CD4-positive, alpha-beta T cell treated with Interleukin-6 for 4 hours (primary cell): ENCODE measurements around the gene UBE2D3.
"Not testable (repeated sequence)": the region's sequence is repeated elsewhere in the genome, so short reads cannot be mapped to it uniquely, and the experiment has no call there.

Experiments
- DNase-seq: peaks from one replicate; pipeline ENCODE4 v3.0.0-alpha.2; 2020; ENCODE audit warnings: mixed read lengths

UBE2D3 gene

DNA sequence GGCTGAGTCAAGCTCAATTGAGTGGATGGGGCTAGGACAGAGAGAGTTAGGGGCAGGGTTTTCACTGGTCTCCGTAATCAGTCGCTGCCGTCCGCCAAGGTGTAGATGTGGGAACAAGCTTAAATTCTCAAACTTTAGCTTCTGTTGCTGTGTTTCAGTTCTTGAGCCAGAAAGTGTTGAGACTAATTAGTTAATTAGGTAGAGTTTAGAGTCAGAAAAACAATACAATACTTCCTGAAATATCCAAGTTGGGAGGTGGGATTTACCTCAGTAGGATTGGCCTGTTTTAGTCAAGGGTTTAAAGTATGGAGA, 1.1 kb upstream of the UBE2D3 start:
- DNase-seq: no peak

DNA sequence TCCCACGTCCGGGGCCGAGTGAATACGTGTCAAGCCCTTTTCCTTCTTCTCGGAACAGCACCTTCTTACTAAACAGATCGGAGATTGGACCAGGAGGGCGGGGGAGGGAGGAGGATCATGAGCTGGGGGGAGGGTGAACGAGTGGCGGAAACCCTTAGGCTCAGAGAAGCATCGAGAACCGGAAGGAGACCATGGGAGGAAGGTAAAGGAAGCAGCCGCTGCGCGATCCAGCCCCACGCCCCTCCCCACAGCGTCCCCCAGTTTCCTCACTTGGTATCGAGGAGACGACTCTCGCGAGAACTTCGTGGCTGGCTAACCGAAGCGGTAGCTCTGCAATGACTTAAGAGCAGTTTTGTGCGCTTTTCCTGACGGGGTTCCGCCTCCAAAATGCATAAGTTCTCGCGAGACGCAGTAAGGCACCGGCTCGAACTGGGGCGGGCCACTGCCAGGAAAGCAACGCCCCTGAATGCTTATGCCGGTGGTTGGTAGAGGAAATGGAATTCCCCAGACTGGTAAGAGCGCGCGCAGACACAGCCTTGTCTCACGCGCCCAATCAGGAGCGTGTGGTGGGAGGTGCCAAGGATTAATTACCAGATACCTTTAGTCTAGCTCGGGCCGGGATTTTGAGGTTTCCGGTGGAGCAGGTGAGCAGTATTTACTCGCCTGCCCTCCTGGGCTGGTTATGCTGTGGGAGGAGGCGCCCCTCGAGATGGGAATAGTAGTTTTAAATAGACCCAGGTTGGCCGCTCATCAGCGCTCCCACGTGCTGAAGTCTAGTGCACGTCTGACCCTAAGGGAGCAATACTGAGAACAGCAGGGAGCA, 534 bp upstream of the UBE2D3 start:
- DNase-seq: peak; percentile 99

DNA sequence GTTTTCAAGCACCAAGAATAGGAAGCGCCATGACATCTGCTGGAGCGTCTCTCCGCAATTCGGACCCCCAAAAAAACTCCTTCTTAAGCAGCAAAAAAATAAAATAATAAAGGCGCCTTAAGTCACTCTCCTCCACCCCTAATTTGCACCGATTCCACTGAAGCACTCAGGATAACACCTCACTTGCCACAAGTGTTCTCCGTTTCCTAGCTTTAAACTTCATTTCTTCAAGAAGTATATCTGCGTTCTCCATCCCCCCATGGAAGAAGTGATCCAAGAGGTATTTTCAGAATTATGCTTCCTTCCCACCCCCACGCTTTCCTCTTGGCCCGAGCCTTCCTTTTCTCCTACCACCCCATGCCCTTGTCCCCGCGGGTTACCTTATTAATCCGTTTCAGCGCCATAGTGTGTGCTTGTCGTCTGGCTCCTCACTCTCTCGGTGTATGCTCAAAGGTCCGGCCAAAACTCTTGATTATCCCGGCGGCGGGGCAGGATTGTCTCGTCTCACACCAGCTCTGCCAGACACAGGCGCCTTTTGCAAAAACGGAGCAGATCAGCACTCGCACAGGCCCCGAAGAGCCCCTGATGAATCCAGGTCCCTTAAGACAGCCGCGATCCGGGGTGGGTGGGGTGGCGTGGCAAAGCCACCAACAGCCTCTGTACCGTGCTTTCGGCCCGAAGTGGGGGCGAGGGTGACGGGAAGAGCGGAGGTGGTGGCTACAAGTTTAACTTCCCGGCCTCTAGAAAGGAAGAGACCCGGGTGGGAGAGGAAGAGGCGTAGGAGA, 1.1 kb downstream of the UBE2D3 start:
- DNase-seq: no peak

DNA sequence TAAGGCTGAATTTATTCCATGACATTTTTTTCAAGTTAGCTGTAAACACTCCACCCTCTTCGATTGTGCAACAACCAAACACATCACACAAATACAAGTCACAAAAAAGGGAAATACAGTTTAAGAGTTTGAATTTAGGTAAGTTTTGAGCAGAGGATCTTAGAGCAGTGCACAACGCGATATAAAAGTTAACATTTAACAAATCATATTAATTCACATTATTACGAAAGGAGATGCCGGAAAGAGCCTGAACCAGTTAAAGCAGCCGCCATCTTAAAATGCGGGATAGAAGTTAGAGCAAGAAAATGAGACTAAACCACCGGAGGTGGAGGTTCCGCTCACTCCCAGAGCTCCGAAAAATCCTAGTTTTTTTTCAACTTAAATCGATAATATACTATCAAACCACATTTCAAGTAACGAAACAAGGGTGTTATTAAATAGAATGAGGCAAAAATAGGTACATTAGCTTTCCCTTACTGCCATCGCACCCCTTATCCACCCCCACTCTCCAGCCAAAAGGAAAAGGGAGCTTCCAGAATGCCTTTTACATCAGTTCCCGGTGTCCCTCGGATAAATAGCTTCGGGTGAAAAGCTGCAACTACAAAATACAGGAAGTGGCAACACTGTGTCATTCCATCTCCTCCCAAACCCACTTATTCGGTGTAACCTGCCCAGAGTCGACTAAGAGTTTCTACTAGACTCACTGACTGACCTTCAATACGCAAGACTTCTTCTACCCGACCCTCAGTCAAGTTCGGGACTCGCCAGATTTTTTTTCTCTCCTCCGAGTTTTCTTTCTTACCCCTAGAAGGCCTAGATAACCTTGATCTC, 1.9 kb downstream of the UBE2D3 start:
- peak; percentile 17 for DNase-seq

DNA sequence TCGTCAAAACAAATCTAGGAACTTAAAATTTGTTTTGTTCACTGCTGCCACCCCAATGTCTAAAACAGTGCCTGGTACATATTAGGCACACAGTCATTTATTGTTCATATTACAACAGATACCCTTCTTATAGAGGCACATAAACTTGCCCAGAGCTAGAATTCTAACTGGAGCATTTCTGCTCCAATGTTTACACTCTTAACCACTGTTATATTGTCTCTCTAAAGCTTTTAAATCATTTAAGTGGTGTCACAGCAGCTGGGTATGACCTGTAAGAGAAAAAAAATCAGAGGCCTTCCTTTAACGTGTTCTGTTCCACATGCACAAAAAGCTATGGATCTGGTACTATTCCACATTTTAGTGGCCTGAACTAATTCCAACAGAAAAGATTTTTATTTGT, 3.0 kb downstream of the UBE2D3 start:
- no peak for DNase-seq

DNA sequence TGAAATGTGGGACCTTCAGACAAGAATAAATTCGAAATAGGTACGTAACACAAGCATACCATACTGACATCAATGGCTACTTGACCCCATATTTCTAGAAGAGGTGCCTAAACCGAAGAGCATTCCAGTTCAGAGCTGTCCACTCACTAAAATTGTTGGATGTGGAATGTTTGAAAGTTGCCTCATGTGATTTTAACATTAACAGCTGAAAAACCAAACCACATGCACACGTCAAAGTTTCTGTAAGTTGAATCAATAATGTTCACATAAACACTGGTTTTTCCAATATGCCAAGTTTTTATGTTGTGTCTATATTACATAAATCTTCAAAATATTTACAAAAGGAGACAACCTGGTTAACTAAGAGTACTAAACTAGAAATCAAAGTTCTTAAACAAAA, 3.5 kb downstream of the UBE2D3 start:
- no peak for DNase-seq

DNA sequence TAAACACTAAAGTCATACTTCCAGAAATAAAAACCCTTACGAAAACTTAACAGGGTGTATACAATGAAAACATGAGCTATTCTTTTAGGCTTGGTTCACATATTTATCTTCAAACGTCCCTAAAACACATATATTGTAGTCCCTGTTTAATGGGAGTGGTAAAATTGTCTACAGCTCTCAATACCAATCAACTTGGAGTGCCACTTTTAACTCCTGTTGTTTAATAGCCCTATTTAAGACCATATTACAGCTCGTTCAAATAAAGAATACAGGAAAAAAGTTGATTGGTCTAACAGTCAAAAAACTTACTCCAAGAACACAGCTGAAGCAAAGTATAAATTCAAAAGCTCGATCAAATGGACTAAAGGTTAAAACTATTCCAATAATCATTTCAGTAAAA, 3.9 kb downstream of the UBE2D3 start:
- no peak for DNase-seq

DNA sequence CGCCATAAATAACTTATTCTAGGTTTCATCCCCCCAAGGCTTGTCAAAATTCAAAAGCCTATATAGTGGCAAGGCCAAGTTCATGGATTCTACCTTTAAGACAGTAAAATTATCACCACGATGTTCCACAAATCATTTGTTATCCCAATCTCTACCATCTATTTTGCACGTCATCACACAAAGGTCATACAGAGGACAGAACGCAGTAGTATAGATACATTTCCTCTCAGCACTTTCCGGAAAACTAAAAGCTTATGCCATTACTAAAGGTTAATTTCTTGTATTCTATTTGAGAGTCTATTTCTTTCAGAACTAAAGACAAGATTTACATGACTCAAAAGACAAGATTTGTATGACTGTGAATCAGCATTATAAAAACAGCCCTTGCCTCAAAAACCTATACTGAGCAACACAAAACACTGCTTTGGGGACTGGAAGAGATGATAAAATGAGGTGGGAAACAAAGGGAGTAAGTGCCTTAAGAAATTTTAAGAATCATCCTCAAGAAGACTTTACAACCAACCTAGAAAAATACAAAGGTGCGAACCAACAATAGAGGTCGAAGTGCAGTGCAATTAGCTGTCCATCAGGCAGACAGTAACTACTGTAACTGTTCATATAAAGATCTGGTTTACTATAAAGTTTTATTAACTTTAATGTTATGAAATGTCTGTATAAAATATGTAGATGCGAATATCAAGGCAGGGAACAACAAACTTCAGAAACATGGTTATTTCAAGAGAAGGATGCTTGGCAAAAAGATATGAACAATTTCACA, 7.6 kb downstream of the UBE2D3 start:
- DNase-seq: peak; percentile 15

DNA sequence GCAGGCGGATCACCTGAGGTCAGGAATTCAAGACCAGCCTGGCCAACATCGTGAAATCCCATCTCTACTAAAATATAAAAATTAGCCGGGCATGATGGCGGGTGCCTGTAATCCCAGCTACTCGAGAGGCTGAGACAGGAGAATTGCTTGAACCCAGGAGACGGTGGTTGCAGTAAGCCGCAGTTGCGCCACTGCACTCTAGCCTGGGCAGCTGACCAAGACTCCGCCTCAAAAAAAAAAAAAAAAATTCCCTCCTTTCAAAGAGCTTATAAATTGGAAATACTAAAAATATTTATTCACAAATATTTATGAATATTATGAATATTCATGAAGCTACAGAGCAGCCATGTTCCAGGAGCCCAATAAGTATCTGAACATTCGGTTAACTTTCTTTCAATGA, 8.3 kb downstream of the UBE2D3 start:
- DNase-seq: not testable (repeated sequence)

DNA sequence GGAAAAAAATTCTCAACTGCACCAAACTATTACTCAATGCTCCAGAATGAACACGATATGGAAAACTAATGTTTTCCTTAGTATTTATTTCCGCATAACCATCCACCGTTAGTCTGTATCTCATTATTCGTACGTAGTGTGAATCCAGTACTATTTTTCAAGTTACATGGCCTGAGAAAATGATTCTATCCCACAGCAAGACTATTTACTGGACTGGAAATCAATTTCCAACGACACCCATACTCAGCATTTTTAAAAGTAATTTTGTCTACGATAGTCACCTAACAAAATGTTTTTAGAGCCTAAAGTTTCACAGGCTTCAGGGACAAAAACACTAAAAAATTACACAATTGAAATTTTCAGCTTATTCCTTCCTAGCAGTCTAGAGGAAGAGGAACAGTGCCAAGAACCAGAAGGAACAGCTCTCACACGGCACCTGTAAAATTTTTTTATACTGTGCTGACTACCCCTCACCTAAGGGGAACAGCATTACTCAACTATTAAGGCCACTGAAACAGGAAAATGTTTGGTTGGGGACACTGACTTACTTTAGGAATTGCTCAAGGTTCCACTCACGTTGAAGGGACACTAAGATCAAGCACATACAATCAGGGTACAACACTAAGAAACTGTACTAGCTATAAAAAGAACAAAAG, 9.6 kb downstream of the UBE2D3 start:
- no peak for DNase-seq

DNA sequence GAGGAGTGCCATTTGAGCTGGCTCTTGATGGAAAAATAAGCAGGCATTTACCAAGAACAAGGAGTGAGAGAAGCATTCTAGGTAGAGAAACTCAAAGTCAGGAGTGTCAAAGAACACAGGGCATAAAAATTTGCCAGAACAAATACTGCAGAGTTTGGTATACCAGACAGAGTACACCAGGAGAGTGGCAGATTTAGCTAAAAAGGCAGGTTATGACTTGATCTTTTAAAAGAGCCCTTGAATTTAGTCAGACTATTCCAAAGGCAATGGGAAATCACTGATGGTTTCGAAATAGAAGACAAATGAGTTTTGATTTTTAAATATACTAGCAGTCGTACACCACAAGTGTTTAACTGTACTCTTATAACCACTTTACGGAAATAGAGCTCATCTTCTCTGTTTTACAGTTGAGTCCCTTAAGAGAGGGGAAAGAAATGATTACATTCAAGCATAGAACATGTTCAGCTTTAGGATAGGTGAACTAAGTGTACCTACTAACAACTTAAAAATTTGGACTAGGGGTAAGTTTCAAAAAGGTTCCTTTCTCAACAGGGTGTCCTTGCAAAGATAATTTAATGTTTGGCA, 10.2 kb downstream of the UBE2D3 start:
- DNase-seq: no peak

DNA sequence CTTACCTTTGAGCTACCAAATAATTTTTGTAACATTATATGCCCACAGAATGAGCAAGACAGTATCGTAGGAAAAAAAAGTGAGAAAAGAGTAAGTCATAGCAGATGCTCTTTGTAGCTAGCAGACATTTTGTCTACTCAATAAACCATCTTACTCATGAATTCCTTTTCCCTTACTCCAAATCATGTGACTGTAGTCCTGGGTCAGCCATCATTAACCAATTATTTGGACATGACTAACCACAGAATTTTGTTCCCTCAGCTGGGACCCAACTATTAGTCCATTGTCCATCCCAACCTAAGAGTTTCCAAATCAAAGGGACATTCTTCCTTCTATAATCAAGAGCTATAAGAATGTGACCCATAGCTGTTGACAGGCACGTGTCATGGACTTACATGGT, 11.4 kb downstream of the UBE2D3 start:
- DNase-seq: no peak

DNA sequence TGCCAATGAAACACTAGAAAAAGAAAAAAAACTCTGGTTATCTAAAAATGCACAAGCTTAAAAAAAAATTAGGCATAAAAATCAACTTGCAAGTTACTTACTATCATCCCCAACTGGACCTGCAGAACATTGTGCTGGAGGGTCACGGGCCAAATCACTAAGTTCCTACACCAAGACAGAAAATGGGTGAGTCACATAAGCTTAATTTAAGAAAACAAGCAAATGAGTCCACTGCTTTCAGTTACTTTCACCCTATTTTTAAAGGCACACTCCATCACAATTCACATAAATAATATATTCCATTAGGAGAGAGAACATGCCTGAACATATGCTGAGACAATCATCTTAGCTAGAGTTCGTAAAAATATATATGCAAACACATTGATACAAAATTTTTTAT, 17.7 kb downstream of the UBE2D3 start:
- DNase-seq: no peak

DNA sequence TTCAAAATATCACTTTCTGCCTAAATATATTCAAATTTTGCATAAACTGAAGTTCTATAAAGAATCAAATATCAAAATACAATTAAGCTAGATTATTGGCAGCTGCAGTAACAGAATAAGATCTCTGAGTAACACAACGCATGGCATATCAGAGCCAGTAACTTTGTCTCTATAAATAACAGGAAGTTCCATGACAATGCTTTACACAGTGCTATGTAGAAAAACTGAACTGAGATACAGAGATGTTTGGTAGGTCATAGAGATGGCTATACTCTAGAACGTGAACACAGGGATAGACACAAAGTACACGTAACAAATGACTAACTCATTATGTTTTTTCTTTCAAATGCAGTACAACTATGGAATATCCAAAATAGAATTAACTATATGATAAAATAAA, 18.2 kb downstream of the UBE2D3 start:
- DNase-seq: no peak

DNA sequence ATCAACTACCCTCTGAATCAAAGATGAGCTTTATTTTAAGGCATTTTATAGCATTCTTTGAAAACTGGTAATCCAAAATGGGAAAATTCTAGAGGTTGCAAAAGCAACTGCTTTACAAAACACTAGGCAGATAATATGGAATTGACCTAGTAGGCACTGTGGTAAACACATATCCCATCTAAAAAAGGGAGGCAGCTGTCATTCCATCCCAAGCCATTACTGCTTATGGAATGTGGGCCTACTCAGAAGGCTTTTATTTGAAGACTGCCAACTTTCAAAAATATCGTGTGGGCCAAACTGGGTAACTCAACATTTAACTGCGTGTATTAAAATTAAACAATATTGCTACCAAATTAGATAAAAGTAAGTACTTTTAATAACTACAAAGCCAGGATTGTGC, 19.3 kb downstream of the UBE2D3 start:
- DNase-seq: no peak

DNA sequence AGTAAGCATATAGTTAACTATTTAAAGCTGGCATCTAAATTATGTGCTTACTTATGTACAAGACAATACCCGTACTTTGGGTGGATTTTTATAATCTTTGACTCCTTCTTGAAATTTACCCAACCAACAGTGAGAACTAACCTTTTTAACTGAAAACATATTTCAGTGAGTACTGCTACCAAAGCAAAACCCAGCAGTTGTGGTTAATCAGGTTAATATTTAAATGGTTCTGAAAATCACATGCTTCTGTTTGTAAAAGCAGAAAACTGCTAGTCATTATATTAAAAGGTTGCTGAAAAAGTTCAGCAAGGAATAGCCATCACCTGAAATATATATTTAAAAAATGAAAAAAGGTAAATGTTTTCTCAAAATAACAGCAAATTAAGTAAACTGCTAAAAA, 20.0 kb downstream of the UBE2D3 start:
- no peak for DNase-seq

DNA sequence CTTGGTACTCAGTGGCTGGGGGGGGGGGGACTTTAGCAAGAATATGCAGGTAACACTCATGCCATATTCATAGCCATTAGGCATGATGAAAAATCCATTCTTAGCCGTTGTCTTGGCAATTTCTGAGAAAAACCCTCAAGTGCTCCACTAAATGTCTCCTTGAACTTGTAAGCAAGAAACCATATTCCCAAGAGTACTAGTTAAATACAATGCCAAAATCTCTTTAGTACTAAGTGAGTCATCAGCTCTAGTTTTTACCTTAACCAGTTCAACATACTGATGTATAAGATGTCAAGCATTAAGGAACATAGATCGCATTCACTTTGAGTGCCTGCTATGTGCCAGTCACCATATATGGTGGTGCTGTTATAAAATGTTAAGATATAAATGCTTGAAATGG, 27.5 kb downstream of the UBE2D3 start:
- DNase-seq: no peak

DNA sequence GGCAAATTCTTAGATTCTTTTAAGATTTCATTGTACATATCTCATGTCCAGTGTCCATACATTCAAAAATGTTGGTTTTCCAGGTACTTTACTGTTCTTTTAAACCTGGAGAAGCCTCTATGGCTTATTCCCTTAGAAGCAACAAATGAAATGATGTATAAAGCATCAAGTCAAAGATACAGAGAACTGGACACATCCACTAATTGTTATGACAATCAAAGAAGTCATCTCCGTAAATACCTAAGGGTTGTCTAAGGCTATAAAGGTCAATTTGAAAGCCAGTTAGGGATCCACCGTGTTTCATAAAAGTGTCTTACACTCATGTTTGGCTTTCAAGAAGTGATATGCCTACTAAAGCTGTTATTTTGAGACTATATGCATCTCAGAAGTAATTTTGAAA, 32.4 kb downstream of the UBE2D3 start:
- DNase-seq: no peak

DNA sequence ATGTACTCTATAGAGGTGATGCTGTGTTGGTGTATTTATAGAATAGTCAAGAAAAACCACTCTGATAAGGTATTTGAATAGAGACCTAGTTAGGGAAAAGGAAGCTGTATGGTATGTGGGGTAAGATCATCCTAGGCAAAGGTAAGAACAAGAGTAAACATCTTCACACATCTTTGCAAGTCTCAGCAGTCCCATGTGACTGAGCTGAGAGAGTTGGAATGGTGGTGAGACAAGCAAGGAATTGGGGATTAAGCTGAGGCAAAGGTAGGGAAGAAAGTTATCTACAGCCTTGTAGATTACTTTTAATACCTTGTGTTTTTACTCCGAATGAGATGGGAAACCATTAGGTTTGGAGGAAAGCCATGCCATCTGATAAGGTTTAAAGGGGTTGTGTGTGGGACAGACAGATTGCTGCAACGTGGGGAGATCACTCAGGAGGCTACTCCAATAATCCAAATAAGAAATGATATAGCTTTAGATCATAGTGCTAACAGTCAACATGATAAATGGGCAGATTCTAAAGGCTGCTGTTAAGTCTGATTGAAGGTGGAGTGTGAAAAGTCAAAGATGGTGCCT, 34.9 kb downstream of the UBE2D3 start:
- DNase-seq: no peak

DNA sequence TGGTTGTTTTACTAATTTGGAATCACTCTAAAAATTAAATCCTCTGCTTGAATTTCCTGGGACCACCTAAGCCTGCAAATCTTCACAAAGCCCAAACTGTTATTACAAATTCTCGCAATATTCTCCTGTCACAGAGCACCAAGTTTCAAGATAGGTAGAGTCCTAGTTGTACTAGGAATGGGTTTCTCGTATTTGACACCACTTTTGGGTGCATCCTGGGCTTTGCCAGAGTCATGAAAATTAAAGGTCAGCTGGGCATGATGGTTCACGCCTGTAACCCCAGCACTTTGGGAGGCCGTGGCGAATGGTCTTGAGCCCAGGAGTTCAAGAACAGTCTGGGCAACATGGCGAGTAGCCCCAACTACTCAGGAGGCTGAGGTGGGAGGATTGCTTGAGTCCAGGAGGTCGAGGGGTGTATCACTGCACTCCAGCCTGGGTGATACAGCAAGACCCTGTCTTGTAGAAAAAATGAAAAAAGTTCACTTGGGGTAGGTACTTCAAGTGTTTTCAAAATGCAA, 36.0 kb downstream of the UBE2D3 start:
- no peak for DNase-seq

DNA sequence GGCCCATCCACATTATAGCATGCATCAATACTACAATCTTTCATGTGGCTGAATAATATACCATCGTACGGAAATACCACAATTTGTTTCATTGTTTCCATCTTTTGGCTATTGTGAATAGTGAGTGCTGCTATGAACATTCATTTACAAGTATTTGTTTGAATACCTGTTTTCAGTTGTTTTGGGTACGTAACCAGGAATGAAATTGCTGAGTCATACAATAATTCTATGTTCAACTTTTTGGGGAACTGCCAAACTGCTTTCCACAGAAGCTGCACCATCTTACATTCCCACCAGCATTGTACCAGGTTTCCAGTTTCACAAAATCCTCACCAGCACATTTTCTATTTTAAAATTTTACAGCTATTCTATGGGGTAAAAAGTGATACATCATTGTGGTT, 38.0 kb downstream of the UBE2D3 start:
- DNase-seq: no peak
